A673 (cell line): ENCODE measurements around the gene LRRC71.

Experiments
- EZH2 ChIP-seq: fragments of 200-600 bp; sonication (generic); IDR thresholded peaks from 2 replicates; pipeline ENCODE4 v1.6.1; 2017; ENCODE audit warnings: borderline replicate concordance, low read depth, mild to moderate bottlenecking, mixed read lengths, antibody characterized with exemption, low read length; ENCODE audit not compliant: poor library complexity, severe bottlenecking
- TF ChIP-seq, protein P1 (sequence below): fragments of 300-800, 200-600 bp; sonication (generic); conservative IDR thresholded peaks from 2 replicates; pipeline ENCODE4 v1.5.1; 2017; ENCODE audit warnings: low read depth, mild to moderate bottlenecking, antibody characterized with exemption, low read length, moderate library complexity, mixed read lengths

- no peak for TF ChIP-seq EZH2
- TF ChIP-seq, protein P1, sequence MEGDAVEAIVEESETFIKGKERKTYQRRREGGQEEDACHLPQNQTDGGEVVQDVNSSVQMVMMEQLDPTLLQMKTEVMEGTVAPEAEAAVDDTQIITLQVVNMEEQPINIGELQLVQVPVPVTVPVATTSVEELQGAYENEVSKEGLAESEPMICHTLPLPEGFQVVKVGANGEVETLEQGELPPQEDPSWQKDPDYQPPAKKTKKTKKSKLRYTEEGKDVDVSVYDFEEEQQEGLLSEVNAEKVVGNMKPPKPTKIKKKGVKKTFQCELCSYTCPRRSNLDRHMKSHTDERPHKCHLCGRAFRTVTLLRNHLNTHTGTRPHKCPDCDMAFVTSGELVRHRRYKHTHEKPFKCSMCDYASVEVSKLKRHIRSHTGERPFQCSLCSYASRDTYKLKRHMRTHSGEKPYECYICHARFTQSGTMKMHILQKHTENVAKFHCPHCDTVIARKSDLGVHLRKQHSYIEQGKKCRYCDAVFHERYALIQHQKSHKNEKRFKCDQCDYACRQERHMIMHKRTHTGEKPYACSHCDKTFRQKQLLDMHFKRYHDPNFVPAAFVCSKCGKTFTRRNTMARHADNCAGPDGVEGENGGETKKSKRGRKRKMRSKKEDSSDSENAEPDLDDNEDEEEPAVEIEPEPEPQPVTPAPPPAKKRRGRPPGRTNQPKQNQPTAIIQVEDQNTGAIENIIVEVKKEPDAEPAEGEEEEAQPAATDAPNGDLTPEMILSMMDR = no peak
Observed at GRCh38 chr1:156886583-156887281, 33.7 kb upstream of the LRRC71 start.
